ENCODE data around the gene DNAJB12.
"Not testable (repeated sequence)": the region's sequence is repeated elsewhere in the genome, so short reads cannot be mapped to it uniquely, and the experiment has no call there.

The DNAJB12 gene

GRCh38 chr10:72353965-72354355 is 759 bp downstream of the DNAJB12 start:
- no peak for DNase-seq (ENCODE audit: low read depth in 1 of 2, low spot score in 1 of 2)

GRCh38 chr10:72353028-72353964 is 1.4 kb downstream of the DNAJB12 start:
- DNase-seq (ENCODE audit: low read depth in 1 of 2, low spot score in 1 of 2), result no peak

GRCh38 chr10:72351479-72351878 is 3.2 kb downstream of the DNAJB12 start:
- DNase-seq (ENCODE audit: low read depth in 1 of 2, low spot score in 1 of 2), result no peak

GRCh38 chr10:72349438-72349837 is 5.3 kb downstream of the DNAJB12 start:
- DNase-seq (ENCODE audit: low read depth in 1 of 2, low spot score in 1 of 2), result no peak

GRCh38 chr10:72348282-72348681 is 6.4 kb downstream of the DNAJB12 start:
- DNase-seq (ENCODE audit: low read depth in 1 of 2, low spot score in 1 of 2), result no peak

- DNase-seq (ENCODE audit: low read depth in 1 of 2, low spot score in 1 of 2), result not testable (repeated sequence)
Observed at GRCh38 chr10:72346117-72346516, 8.6 kb downstream of the DNAJB12 start.

GRCh38 chr10:72344932-72345331 is 9.8 kb downstream of the DNAJB12 start:
- no peak for DNase-seq (ENCODE audit: low read depth in 1 of 2, low spot score in 1 of 2)

- no peak for DNase-seq (ENCODE audit: low read depth in 1 of 2, low spot score in 1 of 2)
Observed at GRCh38 chr10:72342911-72343310, 11.8 kb downstream of the DNAJB12 start.

- peak; percentile 66 to 68 for DNase-seq (ENCODE audit: low read depth in 1 of 2, low spot score in 1 of 2)
Observed at GRCh38 chr10:72340510-72341261, 14.0 kb downstream of the DNAJB12 start.

- DNase-seq (ENCODE audit: low read depth in 1 of 2, low spot score in 1 of 2), result no peak
Observed at GRCh38 chr10:72338180-72338579, 16.5 kb downstream of the DNAJB12 start.

- DNase-seq (ENCODE audit: low read depth in 1 of 2, low spot score in 1 of 2), result no peak
Observed at GRCh38 chr10:72337722-72338121, 17.0 kb downstream of the DNAJB12 start.

GRCh38 chr10:72337039-72337629 is 17.6 kb downstream of the DNAJB12 start:
- DNase-seq (ENCODE audit: low read depth in 1 of 2, low spot score in 1 of 2), result peak in 1 of 2 donors; percentile 59

GRCh38 chr10:72336259-72337038 is 18.3 kb downstream of the DNAJB12 start:
- DNase-seq (ENCODE audit: low read depth in 1 of 2, low spot score in 1 of 2), result no peak

GRCh38 chr10:72335394-72336258 is 19.1 kb downstream of the DNAJB12 start:
- no peak for DNase-seq (ENCODE audit: low read depth in 1 of 2, low spot score in 1 of 2)

GRCh38 chr10:72334825-72335393 is 19.8 kb downstream of the DNAJB12 start:
- DNase-seq (ENCODE audit: low read depth in 1 of 2, low spot score in 1 of 2), result peak in 1 of 2 donors; percentile 55

GRCh38 chr10:72334196-72334824 is 20.4 kb downstream of the DNAJB12 start:
- no peak for DNase-seq (ENCODE audit: low read depth in 1 of 2, low spot score in 1 of 2)

- DNase-seq (ENCODE audit: low read depth in 1 of 2, low spot score in 1 of 2), result no peak
Observed at GRCh38 chr10:72333112-72334015, 21.4 kb downstream of the DNAJB12 start.
